Sigmoid colon (tissue), 4 donors: ENCODE data around the gene GP1BB.

ENCODE experiments used
- POLR2AphosphoS5 ChIP-seq, 4 donors: sonication (generic); formaldehyde crosslinking; IDR thresholded peaks; one replicate each; pipeline ENCODE4 v1.6.1; 2017; ENCODE audit warnings: antibody characterized with exemption in 4 of 4
- TF ChIP-seq, protein P1 (sequence below), 4 experiments: fragments of 450-650 bp in 3 of 4; fragments of 200-600 bp in 1 of 4; IDR thresholded peaks; one replicate each; pipeline ENCODE4 v1.5.1; 2016 to 2019; ENCODE audit warnings: antibody characterized with exemption in 4 of 4, mild to moderate bottlenecking in 3 of 4, moderate library complexity in 2 of 4

DNA sequence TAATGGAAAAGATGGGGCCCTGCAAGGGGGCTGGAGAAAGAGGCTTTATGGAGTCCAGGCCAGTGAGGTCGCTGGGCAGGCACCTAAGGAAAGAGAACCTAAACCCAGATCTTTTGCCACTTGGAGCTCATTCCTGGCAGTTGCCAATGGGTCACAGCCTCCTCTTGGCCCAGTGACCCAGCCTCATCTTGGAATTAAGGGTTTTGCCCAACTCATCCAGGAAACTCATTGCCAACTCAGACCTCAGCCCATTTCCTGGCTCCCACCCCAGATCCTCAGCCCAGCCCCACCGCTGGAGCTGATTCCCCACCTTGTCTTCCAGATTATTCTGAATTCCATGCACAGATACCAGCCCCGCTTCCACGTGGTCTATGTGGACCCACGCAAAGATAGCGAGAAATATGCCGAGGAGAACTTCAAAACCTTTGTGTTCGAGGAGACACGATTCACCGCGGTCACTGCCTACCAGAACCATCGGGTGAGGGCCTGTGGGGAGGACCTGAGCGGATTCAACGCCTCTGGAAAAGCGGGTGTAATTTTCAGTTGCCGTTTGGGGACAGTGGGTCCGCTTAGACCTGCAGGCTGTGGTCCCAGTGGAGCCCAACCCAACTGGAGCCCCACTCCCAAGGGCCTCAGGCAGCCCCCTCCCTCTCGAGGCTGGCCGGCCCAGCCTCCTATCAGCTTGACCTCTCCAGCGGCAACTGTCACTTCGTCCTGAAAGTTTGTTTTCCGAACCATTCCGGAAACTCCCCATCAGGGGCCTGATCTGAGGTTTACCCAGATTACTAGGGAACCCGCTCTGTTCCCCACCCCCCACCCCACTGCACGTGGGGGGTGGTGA, 41.5 kb downstream of the GP1BB start:
- no peak for TF ChIP-seq POLR2AphosphoS5 (IDR thresholded peaks at IDR 0.05)
- TF ChIP-seq, protein P1, sequence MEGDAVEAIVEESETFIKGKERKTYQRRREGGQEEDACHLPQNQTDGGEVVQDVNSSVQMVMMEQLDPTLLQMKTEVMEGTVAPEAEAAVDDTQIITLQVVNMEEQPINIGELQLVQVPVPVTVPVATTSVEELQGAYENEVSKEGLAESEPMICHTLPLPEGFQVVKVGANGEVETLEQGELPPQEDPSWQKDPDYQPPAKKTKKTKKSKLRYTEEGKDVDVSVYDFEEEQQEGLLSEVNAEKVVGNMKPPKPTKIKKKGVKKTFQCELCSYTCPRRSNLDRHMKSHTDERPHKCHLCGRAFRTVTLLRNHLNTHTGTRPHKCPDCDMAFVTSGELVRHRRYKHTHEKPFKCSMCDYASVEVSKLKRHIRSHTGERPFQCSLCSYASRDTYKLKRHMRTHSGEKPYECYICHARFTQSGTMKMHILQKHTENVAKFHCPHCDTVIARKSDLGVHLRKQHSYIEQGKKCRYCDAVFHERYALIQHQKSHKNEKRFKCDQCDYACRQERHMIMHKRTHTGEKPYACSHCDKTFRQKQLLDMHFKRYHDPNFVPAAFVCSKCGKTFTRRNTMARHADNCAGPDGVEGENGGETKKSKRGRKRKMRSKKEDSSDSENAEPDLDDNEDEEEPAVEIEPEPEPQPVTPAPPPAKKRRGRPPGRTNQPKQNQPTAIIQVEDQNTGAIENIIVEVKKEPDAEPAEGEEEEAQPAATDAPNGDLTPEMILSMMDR (IDR thresholded peaks at IDR 0.05), result no peak
